ENCODE measurements around the gene GNB3. TPM values are rescaled to one million over a fixed set of nuclear protein-coding genes. Genes with fewer than 3 reads are reported as not detected.

GNB3 gene
- total and polyA plus RNA-seq, 9 of the 15 experiments (the other 6 are each of a cell fraction or from before 2014, with no cell fraction given), result 1.4 to 5.8 (median 2.0) TPM

DNA sequence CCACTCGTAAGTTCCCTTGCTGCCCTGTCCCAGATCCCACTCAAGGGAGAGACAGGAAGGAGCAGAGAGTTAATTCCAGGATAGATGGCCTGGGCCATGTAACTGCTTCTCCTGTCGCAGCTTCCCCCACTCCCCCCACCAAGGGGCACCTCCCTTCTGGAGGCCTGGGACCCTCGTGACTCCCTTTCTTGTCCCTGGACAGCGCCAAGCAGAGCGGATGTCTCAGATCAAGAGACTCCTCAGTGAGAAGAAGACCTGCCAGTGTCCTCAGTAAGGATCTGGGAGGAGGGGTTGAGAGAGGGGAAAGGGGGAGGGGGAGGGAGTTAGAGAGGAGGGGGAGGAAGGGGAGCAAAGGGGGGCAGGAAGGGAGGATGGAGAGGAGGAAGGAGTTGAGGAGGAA, 22.1 kb upstream of the GNB3 start:
- in situ Hi-C loops (cut with MboI), result no loop called here
- BruUV-seq (replicated peaks), result no TSS peak
- no peaks in the 10 kb centered on the region for H3K36me3 ChIP-seq (ENCODE audit: control insufficient read depth, insufficient read depth, low read length)
- no peak for ATAC-seq
- peaks cover 8 to 11% of the 10 kb centered on the region in 2 experiments; a peak in 4 of 5 replicates for H3K4me1 ChIP-seq (replicated peaks in 1 of 2; ENCODE audit: control insufficient read depth in 2 of 2, insufficient read depth in 2 of 2, low read length in 2 of 2)
- H3K27ac ChIP-seq (ENCODE audit: extremely low read depth, low read depth, low read length), result no peak overlapping the region
- no peaks in the 10 kb centered on the region for H3K9me1 ChIP-seq (ENCODE audit: control insufficient read depth, insufficient read depth, low read length)
- FAIRE-seq, result no peak
- intact Hi-C loops (cut with micrococcal nuclease), result no loop called here
- no peaks in the 10 kb centered on the region for H3K9me3 ChIP-seq (replicated peaks; ENCODE audit: control insufficient read depth, insufficient read depth, low read depth, low read length)
- ChIA-PET CTCF (ENCODE audit: low intra/inter-chr PET ratio) (no interaction called here), POLR2A (interaction anchor here (0.5 kb wide), 1 partner anchor 23 kb away, joined by 3 read pairs; no protein-coding TSS in a partner anchor)
- no peaks in the 10 kb centered on the region for H3K27me3 ChIP-seq (ENCODE audit: control insufficient read depth in 2 of 2, insufficient read depth in 2 of 2, low read length in 2 of 2)
- H4K20me1 ChIP-seq (replicated peaks; ENCODE audit: control insufficient read depth, insufficient read depth, low read length), result no peaks in the 10 kb centered on the region
- no peak overlapping the region for H2AFZ ChIP-seq (ENCODE audit: low read depth, low read length)
- no peak overlapping the region for H3K4me3 ChIP-seq
- H3K4me2 ChIP-seq (ENCODE audit: insufficient read depth, low read length), result no peak overlapping the region
- H3K9ac ChIP-seq (ENCODE audit: insufficient read depth in 1 of 2, low read depth in 2 of 2, low read length in 2 of 2), result no peak overlapping the region; a peak in 1 of 4 replicates
- H3K79me2 ChIP-seq (ENCODE audit: control insufficient read depth, insufficient read depth, low read length), result no peaks in the 10 kb centered on the region
- no peak for DNase-seq (ENCODE audit: extremely low read depth in 1 of 4, low spot score in 3 of 4)
- 63% methylated on average over 4 of the region's 5 CpGs for WGBS (ENCODE audit: insufficient coverage, low coverage, missing lambda C conversion rate)
- TF ChIP-seq RB1 (IDR thresholded peaks at IDR 0.05; ENCODE audit: low read depth), result no peak
- no peak for TF ChIP-seq HMBOX1 (IDR thresholded peaks at IDR 0.05)
- no peak for TF ChIP-seq KDM4B (IDR thresholded peaks at IDR 0.05; ENCODE audit: borderline replicate concordance in 2 of 2, low read depth in 1 of 2)
- TF ChIP-seq ZEB2 (IDR thresholded peaks at IDR 0.05), result no peak
- no peak for TF ChIP-seq NFYB (IDR thresholded peaks at IDR 0.05; ENCODE audit: extremely low read depth, insufficient read length)
- TF ChIP-seq MIER1 (IDR thresholded peaks at IDR 0.05; ENCODE audit: low read depth), result no peak
- no peak for TF ChIP-seq ARID3A (IDR thresholded peaks at IDR 0.05; ENCODE audit: borderline replicate concordance, low read depth, low read length)
- TF ChIP-seq, protein P1, sequence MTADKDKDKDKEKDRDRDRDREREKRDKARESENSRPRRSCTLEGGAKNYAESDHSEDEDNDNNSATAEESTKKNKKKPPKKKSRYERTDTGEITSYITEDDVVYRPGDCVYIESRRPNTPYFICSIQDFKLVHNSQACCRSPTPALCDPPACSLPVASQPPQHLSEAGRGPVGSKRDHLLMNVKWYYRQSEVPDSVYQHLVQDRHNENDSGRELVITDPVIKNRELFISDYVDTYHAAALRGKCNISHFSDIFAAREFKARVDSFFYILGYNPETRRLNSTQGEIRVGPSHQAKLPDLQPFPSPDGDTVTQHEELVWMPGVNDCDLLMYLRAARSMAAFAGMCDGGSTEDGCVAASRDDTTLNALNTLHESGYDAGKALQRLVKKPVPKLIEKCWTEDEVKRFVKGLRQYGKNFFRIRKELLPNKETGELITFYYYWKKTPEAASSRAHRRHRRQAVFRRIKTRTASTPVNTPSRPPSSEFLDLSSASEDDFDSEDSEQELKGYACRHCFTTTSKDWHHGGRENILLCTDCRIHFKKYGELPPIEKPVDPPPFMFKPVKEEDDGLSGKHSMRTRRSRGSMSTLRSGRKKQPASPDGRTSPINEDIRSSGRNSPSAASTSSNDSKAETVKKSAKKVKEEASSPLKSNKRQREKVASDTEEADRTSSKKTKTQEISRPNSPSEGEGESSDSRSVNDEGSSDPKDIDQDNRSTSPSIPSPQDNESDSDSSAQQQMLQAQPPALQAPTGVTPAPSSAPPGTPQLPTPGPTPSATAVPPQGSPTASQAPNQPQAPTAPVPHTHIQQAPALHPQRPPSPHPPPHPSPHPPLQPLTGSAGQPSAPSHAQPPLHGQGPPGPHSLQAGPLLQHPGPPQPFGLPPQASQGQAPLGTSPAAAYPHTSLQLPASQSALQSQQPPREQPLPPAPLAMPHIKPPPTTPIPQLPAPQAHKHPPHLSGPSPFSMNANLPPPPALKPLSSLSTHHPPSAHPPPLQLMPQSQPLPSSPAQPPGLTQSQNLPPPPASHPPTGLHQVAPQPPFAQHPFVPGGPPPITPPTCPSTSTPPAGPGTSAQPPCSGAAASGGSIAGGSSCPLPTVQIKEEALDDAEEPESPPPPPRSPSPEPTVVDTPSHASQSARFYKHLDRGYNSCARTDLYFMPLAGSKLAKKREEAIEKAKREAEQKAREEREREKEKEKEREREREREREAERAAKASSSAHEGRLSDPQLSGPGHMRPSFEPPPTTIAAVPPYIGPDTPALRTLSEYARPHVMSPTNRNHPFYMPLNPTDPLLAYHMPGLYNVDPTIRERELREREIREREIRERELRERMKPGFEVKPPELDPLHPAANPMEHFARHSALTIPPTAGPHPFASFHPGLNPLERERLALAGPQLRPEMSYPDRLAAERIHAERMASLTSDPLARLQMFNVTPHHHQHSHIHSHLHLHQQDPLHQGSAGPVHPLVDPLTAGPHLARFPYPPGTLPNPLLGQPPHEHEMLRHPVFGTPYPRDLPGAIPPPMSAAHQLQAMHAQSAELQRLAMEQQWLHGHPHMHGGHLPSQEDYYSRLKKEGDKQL (CRISPR knock-in tag; IDR thresholded peaks at IDR 0.05; ENCODE audit: borderline replicate concordance), result no peak
- no peak for TF ChIP-seq XRCC5 (IDR thresholded peaks at IDR 0.05; ENCODE audit: low read depth, low read length)
- TF ChIP-seq PTTG1 (tag; IDR thresholded peaks at IDR 0.05; ENCODE audit: low read depth), result no peak
- no peak for TF ChIP-seq COPS2 (conservative IDR thresholded peaks at IDR 0.05)
- no peak for TF ChIP-seq MCM3 (IDR thresholded peaks at IDR 0.05)
- no peak for TF ChIP-seq ETV1 (tag; conservative IDR thresholded peaks at IDR 0.05; ENCODE audit: low read depth)
- no peak for TF ChIP-seq ZNF232 (CRISPR knock-in tag; IDR thresholded peaks at IDR 0.05)
- TF ChIP-seq GABPB2 (CRISPR knock-in tag; conservative IDR thresholded peaks at IDR 0.05), result no peak
- no peak for TF ChIP-seq CCNT2 (IDR thresholded peaks at IDR 0.05; ENCODE audit: borderline replicate concordance, extremely low read depth, insufficient read length, low read depth, low read length)
- TF ChIP-seq ZNF23 (CRISPR knock-in tag; IDR thresholded peaks at IDR 0.05), result no peak

All from K562 (cell line).